HepG2 (cell line): ENCODE measurements around the gene UBXN2A. TPM values are rescaled to one million over a fixed set of nuclear protein-coding genes. Genes with fewer than 3 reads are reported as not detected.
A peak's percentile ranks its signal among the peaks of the same experiment; 100 is the strongest.

Source experiments
- AGO1 ChIP-seq: fragments of 200-400 bp; formaldehyde crosslinking; IDR thresholded peaks from 2 replicates; pipeline ENCODE4 v1.6.1; 2017; ENCODE audit warnings: mild to moderate bottlenecking, low read depth, low read length, moderate library complexity; ENCODE audit not compliant: poor library complexity, severe bottlenecking
- AHR ChIP-seq: IDR thresholded peaks from 2 replicates; pipeline ENCODE4 v1.6.1; 2018; ENCODE audit warnings: missing genetic modification reagents, missing compliant biosample characterization
- AKAP8 ChIP-seq: sonication (generic); formaldehyde crosslinking; IDR thresholded peaks from 2 replicates; pipeline ENCODE4 v1.5.1; 2020; ENCODE audit warnings: mild to moderate bottlenecking, missing genetic modification reagents
- ARNT ChIP-seq: fragments of 450-650 bp; IDR thresholded peaks from 2 replicates; pipeline ENCODE4 v1.6.1; 2017
- CENPT ChIP-seq: sonication (generic); formaldehyde crosslinking; IDR thresholded peaks from 2 replicates; pipeline ENCODE4 v1.8.0; 2022; ENCODE audit warnings: low read depth, mild to moderate bottlenecking, moderate library complexity, missing genetic modification reagents
- ERF ChIP-seq: IDR thresholded peaks from 2 replicates; pipeline ENCODE4 v1.6.1; 2018; ENCODE audit warnings: missing biosample characterization, missing genetic modification reagents
- HCFC1 ChIP-seq: fragments of 150-350 bp; IDR thresholded peaks from 2 replicates; pipeline ENCODE4 v1.6.1; 2014; ENCODE audit warnings: low read depth, low read length
- HMGA1 ChIP-seq: sonication (generic); formaldehyde crosslinking; conservative IDR thresholded peaks from 2 replicates; pipeline ENCODE4 v1.4.0; 2020; ENCODE audit warnings: missing genetic modification reagents
- HOXA7 ChIP-seq: sonication (generic); formaldehyde crosslinking; IDR thresholded peaks from 2 replicates; pipeline ENCODE4 v1.8.1; 2022; ENCODE audit warnings: mild to moderate bottlenecking, missing genetic modification reagents, moderate library complexity
- TGIF2 ChIP-seq: IDR thresholded peaks from 2 replicates; pipeline ENCODE4 v1.6.1; 2016; ENCODE audit warnings: control low read depth, missing compliant biosample characterization
- ZNF33B ChIP-seq: sonication (generic); formaldehyde crosslinking; IDR thresholded peaks from 2 replicates; pipeline ENCODE4 v1.5.1; 2020; ENCODE audit warnings: mild to moderate bottlenecking, missing genetic modification reagents
- ZNF674 ChIP-seq: sonication (generic); formaldehyde crosslinking; IDR thresholded peaks from 2 replicates; pipeline ENCODE4 v1.5.0; 2020; ENCODE audit warnings: low read depth, mild to moderate bottlenecking, missing genetic modification reagents
- polyA plus RNA-seq, 8 experiments: library from polyadenylated mRNA; depleted of rRNA in 3 of 8; stranded (reverse) in 7 of 8; unstranded in 1 of 8; fragments of >200 nt; fragmentation: Illumina TruSeq in 4 of 8; extraction: Trizol in 4 of 8; gene quantifications; 2 replicates each; pipeline versions ENCODE4 v1.2.1 to v1.2.3, GENCODE V29; 2011 to 2016; ENCODE audit warnings: low read depth in 4 of 8, missing spikeins in 1 of 8, mixed read lengths in 1 of 8; ENCODE audit not compliant: insufficient read depth in 1 of 8
- total RNA-seq, 5 experiments: library from RNA; depleted of rRNA; stranded (reverse); fragments of >200 nt; fragmentation: Illumina TruSeq; extraction: Trizol; gene quantifications; 2 replicates each; pipeline ENCODE4 v1.2.3, GENCODE V29; 2016; ENCODE audit warnings: low read depth in 1 of 5
- TF ChIP-seq, protein P1 (sequence below): sonication (generic); formaldehyde crosslinking; IDR thresholded peaks from 2 replicates; pipeline ENCODE4 v1.5.1; 2020; ENCODE audit warnings: missing genetic modification reagents, mild to moderate bottlenecking, borderline replicate concordance
- TF ChIP-seq, protein P2 (sequence below): IDR thresholded peaks from 2 replicates; pipeline ENCODE4 v1.6.1; 2012; ENCODE audit warnings: inconsistent platforms
- TF ChIP-seq, protein P3 (sequence below): sonication (generic); formaldehyde crosslinking; IDR thresholded peaks from one replicate; pipeline ENCODE4 v1.5.1; 2020; ENCODE audit warnings: mild to moderate bottlenecking, missing genetic modification reagents; ENCODE audit errors: not compliant biosample characterization
- TF ChIP-seq, protein P4 (sequence below): sonication (generic); formaldehyde crosslinking; IDR thresholded peaks from 2 replicates; pipeline ENCODE4 v1.8.1; 2023; ENCODE audit warnings: mild to moderate bottlenecking, missing genetic modification reagents
- TF ChIP-seq, protein P5 (sequence below): sonication (generic); formaldehyde crosslinking; IDR thresholded peaks from 2 replicates; pipeline ENCODE4 v1.4.0; 2020; ENCODE audit warnings: missing genetic modification reagents, low read depth, mild to moderate bottlenecking, borderline replicate concordance

UBXN2A gene
- total and polyA plus RNA-seq, 2 of the 13 experiments (the other 11 are each of a cell fraction or from before 2014, with no cell fraction given): 8.3 to 20.9 TPM

DNA sequence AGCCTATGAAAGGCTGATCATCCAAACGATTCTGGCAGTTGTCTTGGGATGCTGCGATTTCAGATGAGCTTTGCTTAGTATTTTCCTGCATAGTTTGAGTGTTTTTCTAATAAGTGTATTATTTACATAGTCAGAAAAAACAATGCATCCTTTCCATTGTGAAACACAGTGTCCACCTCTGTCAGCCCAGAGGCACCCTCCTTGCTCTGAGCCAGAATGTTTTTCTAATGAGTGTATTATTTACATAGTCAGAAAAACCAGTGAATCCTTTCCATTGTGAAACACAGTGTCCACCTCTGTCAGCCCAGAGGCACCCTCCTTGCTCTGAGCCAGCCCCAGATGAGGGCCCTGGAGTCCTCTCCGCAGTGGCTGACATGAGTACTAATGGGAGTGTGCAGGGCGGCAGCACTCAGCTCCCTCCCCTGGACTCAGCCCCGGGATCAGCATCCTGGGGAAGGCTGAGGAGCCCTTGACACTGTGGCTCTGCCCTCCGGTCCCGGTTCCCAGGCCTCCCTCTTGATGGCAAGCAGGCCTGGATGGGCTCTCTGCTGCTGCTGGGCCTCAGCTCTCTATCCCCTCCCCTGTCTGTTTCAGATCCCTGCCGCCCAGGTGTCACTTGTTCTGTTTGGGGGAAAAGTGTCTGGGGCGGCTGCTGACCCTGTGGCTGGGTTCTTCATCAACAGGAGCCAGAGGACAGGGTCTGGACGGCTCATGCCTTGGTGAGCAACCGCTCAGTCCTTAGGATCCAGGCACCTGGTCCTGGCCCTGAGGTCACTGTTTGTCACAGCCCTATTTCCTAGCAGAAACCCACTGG is 75.5 kb downstream of the UBXN2A start (continued):
- TF ChIP-seq, protein P1, sequence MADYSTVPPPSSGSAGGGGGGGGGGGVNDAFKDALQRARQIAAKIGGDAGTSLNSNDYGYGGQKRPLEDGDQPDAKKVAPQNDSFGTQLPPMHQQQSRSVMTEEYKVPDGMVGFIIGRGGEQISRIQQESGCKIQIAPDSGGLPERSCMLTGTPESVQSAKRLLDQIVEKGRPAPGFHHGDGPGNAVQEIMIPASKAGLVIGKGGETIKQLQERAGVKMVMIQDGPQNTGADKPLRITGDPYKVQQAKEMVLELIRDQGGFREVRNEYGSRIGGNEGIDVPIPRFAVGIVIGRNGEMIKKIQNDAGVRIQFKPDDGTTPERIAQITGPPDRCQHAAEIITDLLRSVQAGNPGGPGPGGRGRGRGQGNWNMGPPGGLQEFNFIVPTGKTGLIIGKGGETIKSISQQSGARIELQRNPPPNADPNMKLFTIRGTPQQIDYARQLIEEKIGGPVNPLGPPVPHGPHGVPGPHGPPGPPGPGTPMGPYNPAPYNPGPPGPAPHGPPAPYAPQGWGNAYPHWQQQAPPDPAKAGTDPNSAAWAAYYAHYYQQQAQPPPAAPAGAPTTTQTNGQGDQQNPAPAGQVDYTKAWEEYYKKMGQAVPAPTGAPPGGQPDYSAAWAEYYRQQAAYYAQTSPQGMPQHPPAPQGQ (CRISPR knock-in tag): no peak; the same call in 1 of the 2 replicates
- no peak for TF ChIP-seq TGIF2 (CRISPR knock-in tag)
- TF ChIP-seq, protein P2, sequence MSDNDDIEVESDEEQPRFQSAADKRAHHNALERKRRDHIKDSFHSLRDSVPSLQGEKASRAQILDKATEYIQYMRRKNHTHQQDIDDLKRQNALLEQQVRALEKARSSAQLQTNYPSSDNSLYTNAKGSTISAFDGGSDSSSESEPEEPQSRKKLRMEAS: peak; percentile 35; the same call in 1 of the 2 replicates
- no peak for TF ChIP-seq AGO1
- no peak for TF ChIP-seq HOXA7 (CRISPR knock-in tag)
- no peak for TF ChIP-seq ARNT
- TF ChIP-seq ERF (CRISPR knock-in tag): peak; percentile 42; the same call in 1 of the 2 replicates
- TF ChIP-seq HCFC1: no peak
- no peak for TF ChIP-seq ZNF33B (CRISPR knock-in tag)
- no peak for TF ChIP-seq HMGA1
- TF ChIP-seq, protein P3, sequence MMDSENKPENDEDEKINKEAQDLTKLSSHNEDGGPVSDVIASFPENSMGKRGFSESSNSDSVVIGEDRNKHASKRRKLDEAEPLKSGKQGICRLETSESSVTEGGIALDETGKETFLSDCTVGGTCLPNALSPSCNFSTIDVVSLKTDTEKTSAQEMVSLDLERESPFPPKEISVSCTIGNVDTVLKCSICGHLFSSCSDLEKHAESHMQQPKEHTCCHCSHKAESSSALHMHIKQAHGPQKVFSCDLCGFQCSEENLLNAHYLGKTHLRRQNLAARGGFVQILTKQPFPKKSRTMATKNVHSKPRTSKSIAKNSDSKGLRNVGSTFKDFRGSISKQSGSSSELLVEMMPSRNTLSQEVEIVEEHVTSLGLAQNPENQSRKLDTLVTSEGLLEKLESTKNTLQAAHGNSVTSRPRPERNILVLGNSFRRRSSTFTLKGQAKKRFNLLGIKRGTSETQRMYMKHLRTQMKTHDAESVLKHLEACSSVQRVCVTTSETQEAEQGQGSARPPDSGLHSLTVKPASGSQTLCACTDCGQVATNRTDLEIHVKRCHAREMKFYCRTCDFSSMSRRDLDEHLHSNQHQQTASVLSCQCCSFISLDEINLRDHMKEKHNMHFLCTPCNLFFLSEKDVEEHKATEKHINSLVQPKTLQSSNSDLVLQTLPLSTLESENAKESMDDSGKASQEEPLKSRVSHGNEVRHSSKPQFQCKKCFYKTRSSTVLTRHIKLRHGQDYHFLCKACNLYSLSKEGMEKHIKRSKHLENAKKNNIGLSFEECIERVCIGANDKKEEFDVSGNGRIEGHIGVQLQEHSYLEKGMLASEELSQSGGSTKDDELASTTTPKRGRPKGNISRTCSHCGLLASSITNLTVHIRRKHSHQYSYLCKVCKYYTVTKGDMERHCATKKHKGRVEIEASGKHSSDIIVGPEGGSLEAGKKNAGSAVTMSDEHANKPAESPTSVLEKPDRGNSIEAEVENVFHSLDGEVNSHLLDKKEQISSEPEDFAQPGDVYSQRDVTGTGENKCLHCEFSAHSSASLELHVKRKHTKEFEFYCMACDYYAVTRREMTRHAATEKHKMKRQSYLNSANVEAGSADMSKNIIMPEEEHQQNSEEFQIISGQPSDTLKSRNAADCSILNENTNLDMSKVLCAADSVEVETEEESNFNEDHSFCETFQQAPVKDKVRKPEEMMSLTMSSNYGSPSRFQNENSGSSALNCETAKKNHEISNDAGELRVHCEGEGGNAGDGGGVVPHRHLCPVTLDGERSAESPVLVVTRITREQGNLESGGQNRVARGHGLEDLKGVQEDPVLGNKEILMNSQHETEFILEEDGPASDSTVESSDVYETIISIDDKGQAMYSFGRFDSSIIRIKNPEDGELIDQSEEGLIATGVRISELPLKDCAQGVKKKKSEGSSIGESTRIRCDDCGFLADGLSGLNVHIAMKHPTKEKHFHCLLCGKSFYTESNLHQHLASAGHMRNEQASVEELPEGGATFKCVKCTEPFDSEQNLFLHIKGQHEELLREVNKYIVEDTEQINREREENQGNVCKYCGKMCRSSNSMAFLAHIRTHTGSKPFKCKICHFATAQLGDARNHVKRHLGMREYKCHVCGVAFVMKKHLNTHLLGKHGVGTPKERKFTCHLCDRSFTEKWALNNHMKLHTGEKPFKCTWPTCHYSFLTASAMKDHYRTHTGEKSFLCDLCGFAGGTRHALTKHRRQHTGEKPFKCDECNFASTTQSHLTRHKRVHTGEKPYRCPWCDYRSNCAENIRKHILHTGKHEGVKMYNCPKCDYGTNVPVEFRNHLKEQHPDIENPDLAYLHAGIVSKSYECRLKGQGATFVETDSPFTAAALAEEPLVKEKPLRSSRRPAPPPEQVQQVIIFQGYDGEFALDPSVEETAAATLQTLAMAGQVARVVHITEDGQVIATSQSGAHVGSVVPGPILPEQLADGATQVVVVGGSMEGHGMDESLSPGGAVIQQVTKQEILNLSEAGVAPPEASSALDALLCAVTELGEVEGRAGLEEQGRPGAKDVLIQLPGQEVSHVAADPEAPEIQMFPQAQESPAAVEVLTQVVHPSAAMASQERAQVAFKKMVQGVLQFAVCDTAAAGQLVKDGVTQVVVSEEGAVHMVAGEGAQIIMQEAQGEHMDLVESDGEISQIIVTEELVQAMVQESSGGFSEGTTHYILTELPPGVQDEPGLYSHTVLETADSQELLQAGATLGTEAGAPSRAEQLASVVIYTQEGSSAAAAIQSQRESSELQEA (CRISPR knock-in tag): no peak
- no peak for TF ChIP-seq ZNF674
- TF ChIP-seq AKAP8 (CRISPR knock-in tag): no peak; the same call in 1 of the 2 replicates
- no peak for TF ChIP-seq CENPT (CRISPR knock-in tag)
- TF ChIP-seq, protein P4, sequence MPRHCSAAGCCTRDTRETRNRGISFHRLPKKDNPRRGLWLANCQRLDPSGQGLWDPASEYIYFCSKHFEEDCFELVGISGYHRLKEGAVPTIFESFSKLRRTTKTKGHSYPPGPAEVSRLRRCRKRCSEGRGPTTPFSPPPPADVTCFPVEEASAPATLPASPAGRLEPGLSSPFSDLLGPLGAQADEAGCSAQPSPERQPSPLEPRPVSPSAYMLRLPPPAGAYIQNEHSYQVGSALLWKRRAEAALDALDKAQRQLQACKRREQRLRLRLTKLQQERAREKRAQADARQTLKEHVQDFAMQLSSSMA (CRISPR knock-in tag): 0 out of 2 replicates have a peak, but pooled peaks have one; percentile 39
- TF ChIP-seq AHR (CRISPR knock-in tag): 0 out of 2 replicates have a peak, but pooled peaks have one; percentile 65
- TF ChIP-seq, protein P5, sequence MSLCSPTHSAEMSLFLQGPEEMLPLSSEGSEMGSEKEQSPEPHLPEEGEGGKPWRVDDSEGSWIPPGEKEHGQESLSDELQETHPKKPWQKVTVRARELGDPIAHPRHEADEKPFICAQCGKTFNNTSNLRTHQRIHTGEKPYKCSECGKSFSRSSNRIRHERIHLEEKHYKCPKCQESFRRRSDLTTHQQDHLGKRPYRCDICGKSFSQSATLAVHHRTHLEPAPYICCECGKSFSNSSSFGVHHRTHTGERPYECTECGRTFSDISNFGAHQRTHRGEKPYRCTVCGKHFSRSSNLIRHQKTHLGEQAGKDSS (CRISPR knock-in tag): peak; percentile 67; the same call in 1 of the 2 replicates
